Omental fat pad (tissue), 4 donors: ENCODE data around the gene AFG3L2. TPM values are rescaled to one million over a fixed set of nuclear protein-coding genes. Genes with fewer than 3 reads are reported as not detected.

Experiments used
- ATAC-seq: fragments of 150-250 bp; one replicate; pipeline ENCODE4 v1.9.1; 2016; ENCODE audit warnings: mild to moderate bottlenecking, moderate library complexity; ENCODE audit not compliant: low FRiP score
- DNase-seq: peaks from one replicate; pipeline ENCODE4 v3.0.0-alpha.2; 2019; ENCODE audit warnings: low spot score
- total RNA-seq, 4 donors: library from RNA; depleted of rRNA; stranded (reverse); fragments of >200 nt; gene quantifications; one replicate each; pipeline ENCODE4 v1.1.0, GENCODE V29; 2016
- TF ChIP-seq, protein P1 (sequence below), 3 donors: fragments of 450-650 bp; IDR thresholded peaks; one replicate each; pipeline ENCODE4 v1.5.1; 2016 to 2017; ENCODE audit warnings: antibody characterized with exemption in 3 of 3, mild to moderate bottlenecking in 3 of 3, moderate library complexity in 2 of 3

AFG3L2 gene
- total RNA-seq, 4 donors from 2014 or later: 36.4 to 64.0 (median 40.1) TPM

DNA sequence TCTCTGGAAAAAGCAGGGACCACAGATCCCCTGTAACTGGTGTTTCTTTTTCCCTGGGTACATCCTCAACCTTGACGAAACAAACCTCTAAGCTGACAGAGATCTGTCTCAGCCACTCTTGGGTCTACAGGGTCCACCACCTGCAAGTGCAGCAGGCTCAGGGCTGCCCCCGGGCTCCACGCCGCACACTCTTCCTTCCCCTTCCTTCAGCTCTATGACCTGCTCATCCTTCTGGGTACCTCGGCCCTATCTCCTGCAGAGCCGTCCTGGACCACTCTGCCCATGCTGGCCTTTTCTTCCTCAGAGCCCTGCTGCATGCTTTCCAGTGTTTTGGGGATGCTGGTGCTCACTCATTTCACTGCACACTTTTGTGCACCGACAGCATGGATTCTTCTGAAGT, 41.5 kb downstream of the AFG3L2 start:
- TF ChIP-seq, protein P1, sequence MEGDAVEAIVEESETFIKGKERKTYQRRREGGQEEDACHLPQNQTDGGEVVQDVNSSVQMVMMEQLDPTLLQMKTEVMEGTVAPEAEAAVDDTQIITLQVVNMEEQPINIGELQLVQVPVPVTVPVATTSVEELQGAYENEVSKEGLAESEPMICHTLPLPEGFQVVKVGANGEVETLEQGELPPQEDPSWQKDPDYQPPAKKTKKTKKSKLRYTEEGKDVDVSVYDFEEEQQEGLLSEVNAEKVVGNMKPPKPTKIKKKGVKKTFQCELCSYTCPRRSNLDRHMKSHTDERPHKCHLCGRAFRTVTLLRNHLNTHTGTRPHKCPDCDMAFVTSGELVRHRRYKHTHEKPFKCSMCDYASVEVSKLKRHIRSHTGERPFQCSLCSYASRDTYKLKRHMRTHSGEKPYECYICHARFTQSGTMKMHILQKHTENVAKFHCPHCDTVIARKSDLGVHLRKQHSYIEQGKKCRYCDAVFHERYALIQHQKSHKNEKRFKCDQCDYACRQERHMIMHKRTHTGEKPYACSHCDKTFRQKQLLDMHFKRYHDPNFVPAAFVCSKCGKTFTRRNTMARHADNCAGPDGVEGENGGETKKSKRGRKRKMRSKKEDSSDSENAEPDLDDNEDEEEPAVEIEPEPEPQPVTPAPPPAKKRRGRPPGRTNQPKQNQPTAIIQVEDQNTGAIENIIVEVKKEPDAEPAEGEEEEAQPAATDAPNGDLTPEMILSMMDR (IDR thresholded peaks at IDR 0.05): no peak
- ATAC-seq (no peak), DNase-seq (no peak)

DNA sequence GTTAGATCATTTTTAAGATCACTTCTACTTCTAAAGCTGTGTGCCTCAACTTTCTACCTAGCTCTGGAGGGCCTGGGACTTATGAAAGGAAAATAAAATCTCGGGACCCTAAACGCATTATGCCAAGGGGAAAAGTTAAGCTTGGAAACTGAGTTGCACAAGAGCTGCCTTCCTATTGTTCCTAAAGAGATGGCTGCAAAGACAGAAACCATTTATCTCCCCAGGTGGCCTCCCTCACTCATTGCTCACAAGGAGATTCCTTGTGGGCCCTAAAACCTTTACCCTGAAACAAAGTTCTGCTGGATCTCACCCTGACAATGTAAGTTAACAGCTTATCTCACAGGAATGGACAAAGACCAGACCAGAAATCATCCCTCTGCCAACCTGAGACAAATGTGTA, 42.2 kb downstream of the AFG3L2 start:
- ATAC-seq (no peak), DNase-seq (no peak)
- TF ChIP-seq, protein P1 (IDR thresholded peaks at IDR 0.05): no peak

- TF ChIP-seq, protein P1 (IDR thresholded peaks at IDR 0.05): no peak
- ATAC-seq (no peak), DNase-seq (no peak)
Observed at GRCh38 chr18:12334366-12334808, 42.6 kb downstream of the AFG3L2 start.

DNA sequence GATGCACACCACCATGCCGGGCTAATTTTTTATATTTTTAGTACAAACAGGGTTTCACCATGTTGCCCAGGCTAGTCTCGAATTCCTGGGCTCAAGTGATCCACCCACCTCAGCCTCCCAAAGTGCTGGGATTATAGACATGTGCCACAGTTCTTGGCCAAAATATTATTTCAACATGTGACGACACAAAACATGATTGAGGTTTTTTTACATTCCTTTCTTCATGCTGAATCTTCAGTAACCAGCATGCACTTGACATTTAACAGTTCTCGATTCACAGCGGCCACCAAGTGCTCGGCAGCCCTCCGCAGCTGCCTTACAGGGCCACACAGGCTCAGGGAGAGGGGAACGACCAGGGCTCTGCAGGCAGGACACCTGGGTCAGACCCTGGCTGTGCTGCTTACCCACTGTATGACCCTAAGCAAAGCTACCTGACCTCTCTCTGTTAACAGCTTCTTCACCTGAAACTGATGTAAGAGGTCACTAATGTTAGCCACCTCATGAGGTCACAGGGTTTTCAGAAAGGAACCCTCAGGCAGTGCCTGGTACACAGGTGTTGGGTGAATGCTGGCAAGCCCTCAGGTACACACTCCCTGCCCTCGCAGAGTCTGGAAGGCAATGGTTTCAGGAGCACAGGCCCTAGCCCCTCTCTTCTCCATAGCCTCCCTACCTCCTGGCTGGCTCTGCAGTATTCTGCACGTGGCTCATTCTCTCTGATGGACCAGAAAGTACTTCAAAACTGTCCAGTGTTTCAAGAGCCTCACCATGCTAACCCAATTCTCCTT, 43.3 kb downstream of the AFG3L2 start:
- no peak for ATAC-seq
- TF ChIP-seq, protein P1 (IDR thresholded peaks at IDR 0.05): no peak
- DNase-seq: no peak

- TF ChIP-seq, protein P1 (IDR thresholded peaks at IDR 0.05): no peak
- no peak for DNase-seq
- no peak for ATAC-seq
Observed at GRCh38 chr18:12330766-12331165, 46.3 kb downstream of the AFG3L2 start.

DNA sequence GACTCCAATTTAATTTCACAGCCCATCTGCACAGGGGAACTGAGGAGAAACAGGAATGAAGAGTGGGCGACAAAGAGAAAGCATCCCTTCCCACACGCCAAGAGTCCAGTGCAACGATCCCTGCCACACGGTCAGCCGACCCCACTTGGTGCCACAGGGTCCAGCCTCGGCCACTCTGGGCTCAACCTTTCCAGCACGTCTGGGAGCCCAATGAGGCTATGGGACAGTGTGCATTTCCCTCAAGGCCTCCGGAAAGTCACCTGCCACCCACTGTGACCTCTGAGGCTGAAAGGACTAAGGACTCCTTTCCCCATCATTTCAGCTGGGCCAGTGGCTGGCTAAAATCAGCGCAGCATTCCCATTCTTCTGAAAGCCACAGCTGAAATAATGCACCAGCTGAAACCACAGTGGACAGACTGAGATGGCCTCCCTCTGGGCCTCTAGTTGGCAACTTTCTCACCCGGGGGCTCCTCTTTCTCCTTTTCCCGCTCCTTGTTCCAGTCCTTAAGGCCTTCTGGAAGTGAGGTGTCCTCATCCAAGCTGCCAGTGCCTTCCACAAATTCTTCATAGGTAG, 47.8 kb downstream of the AFG3L2 start:
- no peak for DNase-seq
- TF ChIP-seq, protein P1 (IDR thresholded peaks at IDR 0.05): no peak

More for the DNA sequence above, 47.8 kb downstream of the AFG3L2 start:
- no peak for ATAC-seq
